Heart left ventricle (tissue), 13 donors: ENCODE measurements around the gene RAB11FIP4.

Source experiments
- CTCF ChIP-seq, 12 donors: fragments of 200-600 bp; sonication (generic) in 4 of 12; IDR thresholded peaks; one replicate each; pipeline versions ENCODE4 v1.5.0 to v1.8.0; 2018 to 2022; ENCODE audit warnings: antibody characterized with exemption in 12 of 12, mild to moderate bottlenecking in 5 of 12
- POLR2A ChIP-seq, 2 donors: fragments of 450-650 bp; IDR thresholded peaks; one replicate each; pipeline ENCODE4 v1.6.1; 2017; ENCODE audit warnings: antibody characterized with exemption in 2 of 2, mild to moderate bottlenecking in 2 of 2, moderate library complexity in 2 of 2
- donor health status: ischemic (EF 13 %, LVEDD 7.1; RV severe dilation, severe dysfunction).
- donor health status: DM: no; HTN: yes; CAD: no.
- donor health status: DM: no; HTN: no; CAD: no.
- donor health status: ischemic (EF 25% LVEDD 6.9; RV normal size, moderate dysfunction).
- donor health status: ischemic (EF 25% LVEDD 5.7; RV mildly dilated, moderate dysfunction).
- donor health status: ischemic (EF 35%, LVEDD 5.7; RV mildly dilated, moderate dysfunction).
- donor health status: nonischemic (EF 11% LVEDD 7.7; RV severe dilation, severe dysfunction).
- donor health status: DM: yes; HTN: yes; CAD: no.
- donor health status: PGD.
- donor health status: ischemic (EF 29% LVEDD 5.4; RV normal size, mild dysfunction).
- donor health status: nonischemic (EF 23%, LVEDD 6.1; RV moderate dilation, normal function).

GRCh38 chr17:31549121-31549524, 157.6 kb downstream of the RAB11FIP4 start:
- no peak for TF ChIP-seq CTCF (IDR thresholded peaks at IDR 0.05)
- TF ChIP-seq POLR2A (IDR thresholded peaks at IDR 0.05): no peak
